K562 (cell line): Measurements from ENCODE around the gene EHD2. TPM values are rescaled to one million over a fixed set of nuclear protein-coding genes. Genes with fewer than 3 reads are reported as not detected.

ENCODE experiments used
- ADNP ChIP-seq: fragments of 200-800 bp; sonication (Bioruptor generic); IDR thresholded peaks from 2 replicates; pipeline ENCODE4 v1.6.1; 2016; ENCODE audit warnings: missing genetic modification characterization, missing compliant biosample characterization
- ERF ChIP-seq: fragments of 450-650 bp; formaldehyde crosslinking; IDR thresholded peaks from 2 replicates; pipeline ENCODE4 v1.4.0; 2020; ENCODE audit warnings: mild to moderate bottlenecking, mixed read lengths
- GTF2E2 ChIP-seq: fragments of 200-800 bp; sonication (Bioruptor generic); IDR thresholded peaks from 2 replicates; pipeline ENCODE4 v1.6.1; 2016; ENCODE audit warnings: missing genetic modification characterization, missing compliant biosample characterization
- HEY1 ChIP-seq: fragments of 250-450 bp; sonication (Bioruptor Pico); IDR thresholded peaks from 2 replicates; pipeline ENCODE4 v1.5.0; 2020; ENCODE audit warnings: mild to moderate bottlenecking, moderate library complexity, borderline replicate concordance
- IRF2 ChIP-seq: sonication (generic); formaldehyde crosslinking; IDR thresholded peaks from 2 replicates; pipeline ENCODE4 v1.8.1; 2022; ENCODE audit warnings: mild to moderate bottlenecking, missing genetic modification reagents
- KAT8 ChIP-seq: fragments of 450-650 bp; IDR thresholded peaks from 2 replicates; pipeline ENCODE4 v1.6.1; 2016; ENCODE audit warnings: low read depth, mild to moderate bottlenecking
- MEF2A ChIP-seq: IDR thresholded peaks from 2 replicates; pipeline ENCODE4 v1.6.1; 2011; ENCODE audit warnings: low read depth, mild to moderate bottlenecking, low read length, moderate library complexity; ENCODE audit not compliant: control insufficient read depth
- OTX1 ChIP-seq: fragments of 450-650 bp; formaldehyde crosslinking; IDR thresholded peaks from 2 replicates; pipeline ENCODE4 v1.4.0; 2022; ENCODE audit warnings: mild to moderate bottlenecking
- POLR2AphosphoS2 ChIP-seq: IDR thresholded peaks from 2 replicates; pipeline ENCODE4 v1.6.1; 2012; ENCODE audit warnings: low read length, improper control_type of control experiment
- SIN3B ChIP-seq: fragments of 450-650 bp; IDR thresholded peaks from 2 replicates; pipeline ENCODE4 v1.6.1; 2017; ENCODE audit warnings: low read depth, mild to moderate bottlenecking, moderate library complexity
- SRF ChIP-seq, 2 experiments: fragments of 250-450, 450-650 bp in 1 of 2; sonication (Bioruptor Pico) in 1 of 2; sonication (generic) in 1 of 2; formaldehyde crosslinking; IDR thresholded peaks; 2 replicates each; pipeline versions ENCODE4 v1.5.0 to v1.5.1; 2020 to 2022; ENCODE audit warnings: mild to moderate bottlenecking in 1 of 2, missing genetic modification reagents in 1 of 2
- ZC3H11A ChIP-seq: IDR thresholded peaks from 2 replicates; pipeline ENCODE4 v1.6.1; 2012; ENCODE audit warnings: low read depth, low read length, improper control_type of control experiment
- ZKSCAN8 ChIP-seq: fragments of 200-800 bp; sonication (Bioruptor generic); IDR thresholded peaks from 2 replicates; pipeline ENCODE4 v1.6.1; 2016; ENCODE audit warnings: missing genetic modification characterization, missing compliant biosample characterization
- ZNF316 ChIP-seq: fragments of 450-650 bp; IDR thresholded peaks from 2 replicates; pipeline ENCODE4 v1.6.1; 2016
- polyA plus RNA-seq, 8 experiments: library from polyadenylated mRNA; depleted of rRNA in 4 of 8; stranded (reverse) in 5 of 8; unstranded in 3 of 8; fragments of >200 nt; fragmentation: Nextera tagmentation in 2 of 8; fragmentation: Illumina TruSeq in 1 of 8; extraction: Ambion mirVana in 2 of 8; extraction: Trizol in 1 of 8; gene quantifications; 2 replicates each; pipeline versions ENCODE4 v1.2.1 to v1.2.3, GENCODE V29; 2011 to 2014; ENCODE audit warnings: inconsistent platforms in 1 of 8, missing spikeins in 1 of 8
- total RNA-seq, 7 experiments: library from RNA; depleted of rRNA in 6 of 7; stranded (reverse); fragments of >200 nt in 6 of 7; fragmentation: Illumina TruSeq in 2 of 7; extraction: Trizol in 2 of 7; gene quantifications; 2 replicates each; pipeline versions ENCODE4 v1.2.1 to v1.2.3, GENCODE V29; 2011 to 2021; ENCODE audit warnings: low replicate concordance in 1 of 7
- TF ChIP-seq, protein P1 (sequence below): conservative IDR thresholded peaks from 2 replicates; pipeline ENCODE4 v1.6.1; 2011; ENCODE audit warnings: low read depth, mild to moderate bottlenecking, low read length; ENCODE audit not compliant: control insufficient read depth
- TF ChIP-seq, protein P2 (sequence below): fragments of 200-800 bp; sonication (Bioruptor generic); IDR thresholded peaks from 2 replicates; pipeline ENCODE4 v1.6.1; 2017; ENCODE audit warnings: missing genetic modification characterization, missing compliant biosample characterization
- TF ChIP-seq, protein P3 (sequence below), 2 experiments: IDR thresholded peaks; 2 replicates each; pipeline ENCODE4 v1.6.1; 2012; ENCODE audit warnings: improper control_type of control experiment in 2 of 2, low read depth in 2 of 2, low read length in 2 of 2, borderline replicate concordance in 1 of 2
- TF ChIP-seq, protein P4 (sequence below): fragments of 200-800 bp; sonication (Bioruptor generic); IDR thresholded peaks from 2 replicates; pipeline ENCODE4 v1.6.1; 2016; ENCODE audit warnings: missing genetic modification characterization, missing compliant biosample characterization

Gene EHD2
- total and polyA plus RNA-seq, 9 of the 15 experiments (the other 6 are each of a cell fraction or from before 2014, with no cell fraction given): 1.7 to 32.2 (median 3.0) TPM

DNA sequence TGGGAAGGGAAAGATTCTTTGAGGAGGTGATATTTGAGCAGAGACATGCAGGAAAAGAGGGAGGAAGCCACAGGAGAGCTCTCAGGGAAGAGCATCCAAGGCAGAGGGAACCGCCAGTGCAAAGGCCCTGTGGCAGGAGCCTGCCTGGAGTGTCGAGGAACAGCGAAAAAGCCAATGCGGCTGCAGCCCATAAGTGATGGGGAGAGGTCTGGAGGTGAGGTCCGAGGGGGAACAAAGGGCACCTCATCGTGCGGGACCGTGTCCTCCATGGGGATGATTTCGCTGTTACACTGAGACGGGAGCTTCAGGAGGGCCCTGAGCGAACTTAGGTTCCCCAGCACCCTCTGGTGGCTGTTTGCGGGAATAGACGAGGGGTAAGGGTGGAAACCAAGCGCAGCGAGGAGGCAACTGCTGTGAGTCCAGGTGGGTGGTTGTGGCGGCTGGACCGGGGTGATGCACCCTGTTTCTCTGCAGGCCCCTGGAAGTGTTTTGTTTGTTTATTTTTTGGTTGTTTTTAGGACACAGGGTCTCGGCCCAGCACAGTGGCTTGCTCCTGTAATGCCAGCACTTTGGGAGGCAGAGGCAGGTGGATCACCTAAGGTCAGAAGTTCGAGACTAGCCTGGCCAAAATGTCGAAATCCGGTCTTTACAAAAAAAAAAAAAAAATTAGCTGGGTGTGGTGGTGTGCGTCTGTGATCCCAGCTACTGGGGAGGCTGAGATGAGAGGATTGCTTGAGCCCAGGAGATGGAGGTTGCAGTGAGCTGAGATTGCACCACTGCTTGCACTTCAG is 5.9 kb upstream of the EHD2 start (continued):
- TF ChIP-seq, protein P1, sequence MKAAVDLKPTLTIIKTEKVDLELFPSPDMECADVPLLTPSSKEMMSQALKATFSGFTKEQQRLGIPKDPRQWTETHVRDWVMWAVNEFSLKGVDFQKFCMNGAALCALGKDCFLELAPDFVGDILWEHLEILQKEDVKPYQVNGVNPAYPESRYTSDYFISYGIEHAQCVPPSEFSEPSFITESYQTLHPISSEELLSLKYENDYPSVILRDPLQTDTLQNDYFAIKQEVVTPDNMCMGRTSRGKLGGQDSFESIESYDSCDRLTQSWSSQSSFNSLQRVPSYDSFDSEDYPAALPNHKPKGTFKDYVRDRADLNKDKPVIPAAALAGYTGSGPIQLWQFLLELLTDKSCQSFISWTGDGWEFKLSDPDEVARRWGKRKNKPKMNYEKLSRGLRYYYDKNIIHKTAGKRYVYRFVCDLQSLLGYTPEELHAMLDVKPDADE: no peak
- TF ChIP-seq IRF2 (CRISPR knock-in tag) (no peak), GTF2E2 (no peak), ZNF316 (no peak), SRF (CRISPR knock-in tag; IDR thresholded peaks at IDR 0.05) (no peak), KAT8 (no peak), ADNP (tag) (peak; percentile 89), HEY1 (CRISPR knock-in tag) (no peak), OTX1 (CRISPR knock-in tag) (no peak), MEF2A (no peak), SIN3B (no peak; the same call in 1 of the 2 replicates), POLR2AphosphoS2 (no peak), ZC3H11A (no peak), ERF (CRISPR knock-in tag) (no peak), ZKSCAN8 (CRISPR knock-in tag) (no peak)
- TF ChIP-seq, protein P2, sequence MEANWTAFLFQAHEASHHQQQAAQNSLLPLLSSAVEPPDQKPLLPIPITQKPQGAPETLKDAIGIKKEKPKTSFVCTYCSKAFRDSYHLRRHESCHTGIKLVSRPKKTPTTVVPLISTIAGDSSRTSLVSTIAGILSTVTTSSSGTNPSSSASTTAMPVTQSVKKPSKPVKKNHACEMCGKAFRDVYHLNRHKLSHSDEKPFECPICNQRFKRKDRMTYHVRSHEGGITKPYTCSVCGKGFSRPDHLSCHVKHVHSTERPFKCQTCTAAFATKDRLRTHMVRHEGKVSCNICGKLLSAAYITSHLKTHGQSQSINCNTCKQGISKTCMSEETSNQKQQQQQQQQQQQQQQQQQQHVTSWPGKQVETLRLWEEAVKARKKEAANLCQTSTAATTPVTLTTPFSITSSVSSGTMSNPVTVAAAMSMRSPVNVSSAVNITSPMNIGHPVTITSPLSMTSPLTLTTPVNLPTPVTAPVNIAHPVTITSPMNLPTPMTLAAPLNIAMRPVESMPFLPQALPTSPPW: no peak
- TF ChIP-seq, protein P3, sequence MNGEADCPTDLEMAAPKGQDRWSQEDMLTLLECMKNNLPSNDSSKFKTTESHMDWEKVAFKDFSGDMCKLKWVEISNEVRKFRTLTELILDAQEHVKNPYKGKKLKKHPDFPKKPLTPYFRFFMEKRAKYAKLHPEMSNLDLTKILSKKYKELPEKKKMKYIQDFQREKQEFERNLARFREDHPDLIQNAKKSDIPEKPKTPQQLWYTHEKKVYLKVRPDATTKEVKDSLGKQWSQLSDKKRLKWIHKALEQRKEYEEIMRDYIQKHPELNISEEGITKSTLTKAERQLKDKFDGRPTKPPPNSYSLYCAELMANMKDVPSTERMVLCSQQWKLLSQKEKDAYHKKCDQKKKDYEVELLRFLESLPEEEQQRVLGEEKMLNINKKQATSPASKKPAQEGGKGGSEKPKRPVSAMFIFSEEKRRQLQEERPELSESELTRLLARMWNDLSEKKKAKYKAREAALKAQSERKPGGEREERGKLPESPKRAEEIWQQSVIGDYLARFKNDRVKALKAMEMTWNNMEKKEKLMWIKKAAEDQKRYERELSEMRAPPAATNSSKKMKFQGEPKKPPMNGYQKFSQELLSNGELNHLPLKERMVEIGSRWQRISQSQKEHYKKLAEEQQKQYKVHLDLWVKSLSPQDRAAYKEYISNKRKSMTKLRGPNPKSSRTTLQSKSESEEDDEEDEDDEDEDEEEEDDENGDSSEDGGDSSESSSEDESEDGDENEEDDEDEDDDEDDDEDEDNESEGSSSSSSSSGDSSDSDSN (IDR thresholded peaks at IDR 0.05; ENCODE audit: borderline replicate concordance in 1 of 2, low read depth in 2 of 2, low read length in 2 of 2): no peak
- TF ChIP-seq, protein P4, sequence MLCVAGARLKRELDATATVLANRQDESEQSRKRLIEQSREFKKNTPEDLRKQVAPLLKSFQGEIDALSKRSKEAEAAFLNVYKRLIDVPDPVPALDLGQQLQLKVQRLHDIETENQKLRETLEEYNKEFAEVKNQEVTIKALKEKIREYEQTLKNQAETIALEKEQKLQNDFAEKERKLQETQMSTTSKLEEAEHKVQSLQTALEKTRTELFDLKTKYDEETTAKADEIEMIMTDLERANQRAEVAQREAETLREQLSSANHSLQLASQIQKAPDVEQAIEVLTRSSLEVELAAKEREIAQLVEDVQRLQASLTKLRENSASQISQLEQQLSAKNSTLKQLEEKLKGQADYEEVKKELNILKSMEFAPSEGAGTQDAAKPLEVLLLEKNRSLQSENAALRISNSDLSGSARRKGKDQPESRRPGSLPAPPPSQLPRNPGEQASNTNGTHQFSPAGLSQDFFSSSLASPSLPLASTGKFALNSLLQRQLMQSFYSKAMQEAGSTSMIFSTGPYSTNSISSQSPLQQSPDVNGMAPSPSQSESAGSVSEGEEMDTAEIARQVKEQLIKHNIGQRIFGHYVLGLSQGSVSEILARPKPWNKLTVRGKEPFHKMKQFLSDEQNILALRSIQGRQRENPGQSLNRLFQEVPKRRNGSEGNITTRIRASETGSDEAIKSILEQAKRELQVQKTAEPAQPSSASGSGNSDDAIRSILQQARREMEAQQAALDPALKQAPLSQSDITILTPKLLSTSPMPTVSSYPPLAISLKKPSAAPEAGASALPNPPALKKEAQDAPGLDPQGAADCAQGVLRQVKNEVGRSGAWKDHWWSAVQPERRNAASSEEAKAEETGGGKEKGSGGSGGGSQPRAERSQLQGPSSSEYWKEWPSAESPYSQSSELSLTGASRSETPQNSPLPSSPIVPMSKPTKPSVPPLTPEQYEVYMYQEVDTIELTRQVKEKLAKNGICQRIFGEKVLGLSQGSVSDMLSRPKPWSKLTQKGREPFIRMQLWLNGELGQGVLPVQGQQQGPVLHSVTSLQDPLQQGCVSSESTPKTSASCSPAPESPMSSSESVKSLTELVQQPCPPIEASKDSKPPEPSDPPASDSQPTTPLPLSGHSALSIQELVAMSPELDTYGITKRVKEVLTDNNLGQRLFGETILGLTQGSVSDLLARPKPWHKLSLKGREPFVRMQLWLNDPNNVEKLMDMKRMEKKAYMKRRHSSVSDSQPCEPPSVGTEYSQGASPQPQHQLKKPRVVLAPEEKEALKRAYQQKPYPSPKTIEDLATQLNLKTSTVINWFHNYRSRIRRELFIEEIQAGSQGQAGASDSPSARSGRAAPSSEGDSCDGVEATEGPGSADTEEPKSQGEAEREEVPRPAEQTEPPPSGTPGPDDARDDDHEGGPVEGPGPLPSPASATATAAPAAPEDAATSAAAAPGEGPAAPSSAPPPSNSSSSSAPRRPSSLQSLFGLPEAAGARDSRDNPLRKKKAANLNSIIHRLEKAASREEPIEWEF (CRISPR knock-in tag): no peak
